HepG2 (cell line): ENCODE measurements around the gene PPP1R7. TPM values are rescaled to one million over a fixed set of nuclear protein-coding genes. Genes with fewer than 3 reads are reported as not detected.

Experiments used
- CBX1 ChIP-seq: IDR thresholded peaks from one replicate; pipeline ENCODE4 v1.6.1; 2016; ENCODE audit warnings: antibody characterized with exemption, low read depth
- CERS6 ChIP-seq: sonication (generic); formaldehyde crosslinking; IDR thresholded peaks from 2 replicates; pipeline ENCODE4 v1.5.0; 2020; ENCODE audit warnings: missing genetic modification reagents
- ELF1 ChIP-seq: sonication (generic); formaldehyde crosslinking; IDR thresholded peaks from 2 replicates; pipeline ENCODE4 v1.4.0; 2020; ENCODE audit warnings: missing genetic modification reagents
- ELF3 ChIP-seq: IDR thresholded peaks from 2 replicates; pipeline ENCODE4 v1.6.1; 2016; ENCODE audit warnings: missing genetic modification reagents, missing compliant biosample characterization
- JUND ChIP-seq: sonication (generic); formaldehyde crosslinking; IDR thresholded peaks from 2 replicates; pipeline ENCODE4 v1.8.0; 2022; ENCODE audit warnings: mild to moderate bottlenecking, missing genetic modification reagents
- MBNL3 ChIP-seq: fragments of 250-450 bp; sonication (Bioruptor Pico); conservative IDR thresholded peaks from 2 replicates; pipeline ENCODE4 v1.8.0; 2022; ENCODE audit warnings: mild to moderate bottlenecking, inconsistent platforms
- MED1 ChIP-seq: sonication (generic); formaldehyde crosslinking; IDR thresholded peaks from 2 replicates; pipeline ENCODE4 v1.4.0; 2020; ENCODE audit warnings: missing genetic modification reagents
- NFKB2 ChIP-seq: sonication (generic); formaldehyde crosslinking; IDR thresholded peaks from 2 replicates; pipeline ENCODE4 v1.4.0; 2020; ENCODE audit warnings: missing genetic modification reagents, borderline replicate concordance
- PATZ1 ChIP-seq: sonication (generic); formaldehyde crosslinking; IDR thresholded peaks from 2 replicates; pipeline ENCODE4 v1.4.0; 2020; ENCODE audit warnings: missing genetic modification reagents
- RBM39 ChIP-seq: fragments of 200-400 bp; formaldehyde crosslinking; IDR thresholded peaks from one replicate; pipeline ENCODE4 v1.6.1; 2018; ENCODE audit warnings: antibody characterized with exemption, mild to moderate bottlenecking, low read depth, low read length; ENCODE audit not compliant: poor library complexity, severe bottlenecking
- SUZ12 ChIP-seq: fragments of 150-350 bp; IDR thresholded peaks from 2 replicates; pipeline ENCODE4 v1.6.1; 2014; ENCODE audit warnings: low read depth, low read length
- TCF7 ChIP-seq: sonication (generic); IDR thresholded peaks from 2 replicates; pipeline ENCODE4 v1.6.1; 2016; ENCODE audit warnings: antibody characterized with exemption, low read depth
- TGIF2 ChIP-seq: IDR thresholded peaks from 2 replicates; pipeline ENCODE4 v1.6.1; 2016; ENCODE audit warnings: control low read depth, missing compliant biosample characterization
- WIZ ChIP-seq: sonication (generic); formaldehyde crosslinking; IDR thresholded peaks from 2 replicates; pipeline ENCODE4 v1.5.1; 2020; ENCODE audit warnings: mild to moderate bottlenecking, missing genetic modification reagents
- ZFP36L2 ChIP-seq: sonication (generic); formaldehyde crosslinking; IDR thresholded peaks from 2 replicates; pipeline ENCODE4 v1.4.0; 2020; ENCODE audit warnings: missing genetic modification reagents
- ZHX1 ChIP-seq: sonication (generic); formaldehyde crosslinking; IDR thresholded peaks from 2 replicates; pipeline ENCODE4 v1.8.1; 2022; ENCODE audit warnings: low read depth, mild to moderate bottlenecking, missing genetic modification reagents
- ZKSCAN5 ChIP-seq: sonication (generic); formaldehyde crosslinking; IDR thresholded peaks from 2 replicates; pipeline ENCODE4 v1.5.1; 2020; ENCODE audit warnings: mild to moderate bottlenecking, missing genetic modification reagents
- ZNF274 ChIP-seq: sonication (generic); formaldehyde crosslinking; IDR thresholded peaks from 2 replicates; pipeline ENCODE4 v1.5.1; 2020; ENCODE audit warnings: mild to moderate bottlenecking, missing genetic modification reagents
- ZNF317 ChIP-seq: sonication (generic); formaldehyde crosslinking; IDR thresholded peaks from 2 replicates; pipeline ENCODE4 v1.5.0; 2020; ENCODE audit warnings: mild to moderate bottlenecking, missing genetic modification reagents
- ZNF747 ChIP-seq: sonication (generic); formaldehyde crosslinking; IDR thresholded peaks from 2 replicates; pipeline ENCODE4 v1.8.1; 2023; ENCODE audit warnings: missing genetic modification reagents, mild to moderate bottlenecking, borderline replicate concordance
- ZNF883 ChIP-seq: sonication (generic); formaldehyde crosslinking; IDR thresholded peaks from 2 replicates; pipeline ENCODE4 v1.5.1; 2020; ENCODE audit warnings: mild to moderate bottlenecking, missing genetic modification reagents; ENCODE audit errors: not compliant biosample characterization
- polyA plus RNA-seq, 8 experiments: library from polyadenylated mRNA; depleted of rRNA in 3 of 8; stranded (reverse) in 7 of 8; unstranded in 1 of 8; fragments of >200 nt; fragmentation: Illumina TruSeq in 4 of 8; extraction: Trizol in 4 of 8; gene quantifications; 2 replicates each; pipeline versions ENCODE4 v1.2.1 to v1.2.3, GENCODE V29; 2011 to 2016; ENCODE audit warnings: low read depth in 4 of 8, missing spikeins in 1 of 8, mixed read lengths in 1 of 8; ENCODE audit not compliant: insufficient read depth in 1 of 8
- total RNA-seq, 5 experiments: library from RNA; depleted of rRNA; stranded (reverse); fragments of >200 nt; fragmentation: Illumina TruSeq; extraction: Trizol; gene quantifications; 2 replicates each; pipeline ENCODE4 v1.2.3, GENCODE V29; 2016; ENCODE audit warnings: low read depth in 1 of 5
- TF ChIP-seq, protein P1 (sequence below): sonication (generic); formaldehyde crosslinking; conservative IDR thresholded peaks from 2 replicates; pipeline ENCODE4 v1.5.0; 2020; ENCODE audit warnings: missing genetic modification reagents
- TF ChIP-seq, protein P2 (sequence below): IDR thresholded peaks from 2 replicates; pipeline ENCODE4 v1.6.1; 2012; ENCODE audit warnings: inconsistent platforms

PPP1R7 gene
- total and polyA plus RNA-seq, 2 of the 13 experiments (the other 11 are each of a cell fraction or from before 2014, with no cell fraction given) = 33.3 to 67.9 TPM

DNA sequence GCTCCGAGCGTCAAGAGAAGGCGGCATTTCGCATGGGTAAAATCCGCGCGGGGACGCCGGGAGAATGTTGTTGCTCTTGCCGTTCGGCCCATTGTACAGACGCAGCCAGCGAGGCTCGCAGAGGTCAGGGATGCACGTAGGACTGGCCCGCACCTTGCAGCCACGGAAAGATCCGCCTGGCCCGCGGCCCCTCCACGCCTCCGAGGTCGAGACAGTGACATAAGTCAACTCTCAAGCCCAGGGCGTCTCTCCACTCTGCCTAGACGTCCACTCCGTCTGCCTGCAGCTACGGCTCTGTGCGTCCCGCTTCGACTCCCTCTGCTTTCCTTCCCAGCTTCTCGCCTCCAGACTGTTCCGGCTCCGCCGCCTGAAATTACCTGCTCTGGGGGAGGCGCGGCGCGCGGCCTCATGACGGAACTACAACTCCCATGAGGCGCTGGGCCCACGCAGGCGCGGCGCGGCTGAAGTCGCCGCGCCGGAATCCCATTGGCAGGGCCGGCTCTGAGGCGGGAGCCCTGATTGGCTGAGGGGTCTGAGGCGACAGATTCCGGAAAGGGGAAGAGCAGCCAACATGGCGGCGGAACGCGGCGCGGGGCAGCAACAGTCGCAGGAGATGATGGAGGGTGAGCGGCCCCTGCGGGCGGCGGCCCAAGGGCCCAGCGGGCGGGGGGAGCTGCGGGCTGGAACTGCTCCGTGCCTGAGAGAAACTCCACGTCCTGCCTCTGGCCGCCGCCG, at the start of gene PPP1R7 (continued):
- TF ChIP-seq ZNF883 (CRISPR knock-in tag) (peak; percentile 1), ZNF317 (0 out of 2 replicates have a peak, but pooled peaks have one; percentile 36), TGIF2 (CRISPR knock-in tag) (peak; percentile 46), PATZ1 (CRISPR knock-in tag) (peak; percentile 70), ELF1 (peak; percentile 95), WIZ (CRISPR knock-in tag) (0 out of 2 replicates have a peak, but pooled peaks have one; percentile 21), RBM39 (peak; percentile 53), ZKSCAN5 (peak; percentile 85), ZNF747 (CRISPR knock-in tag) (peak; percentile 53), ZNF274 (CRISPR knock-in tag) (peak; percentile 44; the same call in 1 of the 2 replicates), MBNL3 (CRISPR knock-in tag) (no peak), CERS6 (no peak), NFKB2 (CRISPR knock-in tag) (peak; percentile 13; the same call in 1 of the 2 replicates), SUZ12 (peak; percentile 82), JUND (no peak), CBX1 (peak; percentile 80), MED1 (CRISPR knock-in tag) (peak; percentile 58), TCF7 (no peak), ZHX1 (peak; percentile 79; the same call in 1 of the 2 replicates), ZFP36L2 (CRISPR knock-in tag) (peak; percentile 47; the same call in 1 of the 2 replicates), ELF3 (0 out of 2 replicates have a peak, but pooled peaks have one; percentile 30)
- TF ChIP-seq, protein P1, sequence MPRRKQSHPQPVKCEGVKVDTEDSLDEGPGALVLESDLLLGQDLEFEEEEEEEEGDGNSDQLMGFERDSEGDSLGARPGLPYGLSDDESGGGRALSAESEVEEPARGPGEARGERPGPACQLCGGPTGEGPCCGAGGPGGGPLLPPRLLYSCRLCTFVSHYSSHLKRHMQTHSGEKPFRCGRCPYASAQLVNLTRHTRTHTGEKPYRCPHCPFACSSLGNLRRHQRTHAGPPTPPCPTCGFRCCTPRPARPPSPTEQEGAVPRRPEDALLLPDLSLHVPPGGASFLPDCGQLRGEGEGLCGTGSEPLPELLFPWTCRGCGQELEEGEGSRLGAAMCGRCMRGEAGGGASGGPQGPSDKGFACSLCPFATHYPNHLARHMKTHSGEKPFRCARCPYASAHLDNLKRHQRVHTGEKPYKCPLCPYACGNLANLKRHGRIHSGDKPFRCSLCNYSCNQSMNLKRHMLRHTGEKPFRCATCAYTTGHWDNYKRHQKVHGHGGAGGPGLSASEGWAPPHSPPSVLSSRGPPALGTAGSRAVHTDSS = 0 out of 2 replicates have a peak, but pooled peaks have one; percentile 22
- TF ChIP-seq, protein P2, sequence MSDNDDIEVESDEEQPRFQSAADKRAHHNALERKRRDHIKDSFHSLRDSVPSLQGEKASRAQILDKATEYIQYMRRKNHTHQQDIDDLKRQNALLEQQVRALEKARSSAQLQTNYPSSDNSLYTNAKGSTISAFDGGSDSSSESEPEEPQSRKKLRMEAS = peak; percentile 68
